OCI-LY3 (cell line): ENCODE results near the gene ANGPTL7.

Experiments
- EZH2phosphoT487 ChIP-seq: fragments of 200-600 bp; shearing (Covaris generic); IDR thresholded peaks from 2 replicates; pipeline ENCODE4 v1.6.1; 2018; ENCODE audit warnings: antibody characterized with exemption, mixed run types, low read depth
- TF ChIP-seq, protein P1 (sequence below): fragments of 200-600, 300-600 bp; sonication (generic); IDR thresholded peaks from 2 replicates; pipeline ENCODE4 v1.5.1; 2014; ENCODE audit warnings: antibody characterized with exemption, low read length, low read depth

GRCh38 chr1:11156963-11157362 lies 32.2 kb upstream of the ANGPTL7 start:
- TF ChIP-seq, protein P1, sequence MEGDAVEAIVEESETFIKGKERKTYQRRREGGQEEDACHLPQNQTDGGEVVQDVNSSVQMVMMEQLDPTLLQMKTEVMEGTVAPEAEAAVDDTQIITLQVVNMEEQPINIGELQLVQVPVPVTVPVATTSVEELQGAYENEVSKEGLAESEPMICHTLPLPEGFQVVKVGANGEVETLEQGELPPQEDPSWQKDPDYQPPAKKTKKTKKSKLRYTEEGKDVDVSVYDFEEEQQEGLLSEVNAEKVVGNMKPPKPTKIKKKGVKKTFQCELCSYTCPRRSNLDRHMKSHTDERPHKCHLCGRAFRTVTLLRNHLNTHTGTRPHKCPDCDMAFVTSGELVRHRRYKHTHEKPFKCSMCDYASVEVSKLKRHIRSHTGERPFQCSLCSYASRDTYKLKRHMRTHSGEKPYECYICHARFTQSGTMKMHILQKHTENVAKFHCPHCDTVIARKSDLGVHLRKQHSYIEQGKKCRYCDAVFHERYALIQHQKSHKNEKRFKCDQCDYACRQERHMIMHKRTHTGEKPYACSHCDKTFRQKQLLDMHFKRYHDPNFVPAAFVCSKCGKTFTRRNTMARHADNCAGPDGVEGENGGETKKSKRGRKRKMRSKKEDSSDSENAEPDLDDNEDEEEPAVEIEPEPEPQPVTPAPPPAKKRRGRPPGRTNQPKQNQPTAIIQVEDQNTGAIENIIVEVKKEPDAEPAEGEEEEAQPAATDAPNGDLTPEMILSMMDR: no peak
- TF ChIP-seq EZH2phosphoT487: no peak
